HepG2 (cell line): ENCODE data around the gene WDR35. TPM values are rescaled to one million over a fixed set of nuclear protein-coding genes. Genes with fewer than 3 reads are reported as not detected.

Experiments used
- ARID2 ChIP-seq: sonication (generic); formaldehyde crosslinking; IDR thresholded peaks from 2 replicates; pipeline ENCODE4 v1.8.1; 2022; ENCODE audit warnings: mild to moderate bottlenecking, missing genetic modification reagents, borderline replicate concordance
- GTF3A ChIP-seq: sonication (generic); formaldehyde crosslinking; conservative IDR thresholded peaks from 2 replicates; pipeline ENCODE4 v1.4.0; 2020; ENCODE audit warnings: mild to moderate bottlenecking, missing genetic modification reagents
- HNRNPL ChIP-seq: fragments of 200-400 bp; formaldehyde crosslinking; IDR thresholded peaks from 2 replicates; pipeline ENCODE4 v1.6.1; 2017; ENCODE audit warnings: mild to moderate bottlenecking, low read depth, low read length
- KDM2A ChIP-seq: sonication (generic); formaldehyde crosslinking; IDR thresholded peaks from 2 replicates; pipeline ENCODE4 v1.4.0; 2020; ENCODE audit warnings: low read depth, missing genetic modification reagents, borderline replicate concordance
- MXD4 ChIP-seq: IDR thresholded peaks from 2 replicates; pipeline ENCODE4 v1.6.1; 2016; ENCODE audit warnings: mild to moderate bottlenecking, missing biosample characterization, missing genetic modification reagents
- NFKB2 ChIP-seq: sonication (generic); formaldehyde crosslinking; IDR thresholded peaks from 2 replicates; pipeline ENCODE4 v1.4.0; 2020; ENCODE audit warnings: missing genetic modification reagents, borderline replicate concordance
- SALL2 ChIP-seq: sonication (generic); formaldehyde crosslinking; IDR thresholded peaks from 2 replicates; pipeline ENCODE4 v1.8.1; 2023; ENCODE audit warnings: mild to moderate bottlenecking, missing genetic modification reagents, inconsistent platforms
- SOX6 ChIP-seq, 2 experiments: fragments of 450-650 bp in 1 of 2; sonication (generic) in 1 of 2; formaldehyde crosslinking in 1 of 2; IDR thresholded peaks; 2 replicates each; pipeline versions ENCODE4 v1.4.0 to v1.6.1; 2017 to 2020; ENCODE audit warnings: antibody characterized with exemption in 1 of 2, mild to moderate bottlenecking in 1 of 2, missing genetic modification reagents in 1 of 2
- SP5 ChIP-seq: IDR thresholded peaks from 2 replicates; pipeline ENCODE4 v1.6.1; 2016; ENCODE audit warnings: low read depth, borderline replicate concordance
- ZKSCAN1 ChIP-seq: fragments of 150-350 bp; IDR thresholded peaks from 2 replicates; pipeline ENCODE4 v1.6.1; 2014; ENCODE audit warnings: low read length
- ZNF556 ChIP-seq: sonication (generic); formaldehyde crosslinking; IDR thresholded peaks from 2 replicates; pipeline ENCODE4 v1.4.0; 2020; ENCODE audit warnings: mild to moderate bottlenecking, missing genetic modification reagents, borderline replicate concordance
- ZNF644 ChIP-seq: IDR thresholded peaks from 2 replicates; pipeline ENCODE4 v1.6.1; 2016; ENCODE audit warnings: low read depth
- ZNF746 ChIP-seq: sonication (generic); formaldehyde crosslinking; IDR thresholded peaks from 2 replicates; pipeline ENCODE4 v1.8.0; 2022; ENCODE audit warnings: mild to moderate bottlenecking, missing genetic modification reagents
- ZNF749 ChIP-seq: sonication (generic); formaldehyde crosslinking; IDR thresholded peaks from 2 replicates; pipeline ENCODE4 v1.8.0; 2022; ENCODE audit warnings: mild to moderate bottlenecking, missing genetic modification reagents, moderate library complexity, borderline replicate concordance
- ZSCAN21 ChIP-seq: sonication (generic); formaldehyde crosslinking; IDR thresholded peaks from 2 replicates; pipeline ENCODE4 v1.8.0; 2022; ENCODE audit warnings: mild to moderate bottlenecking, missing genetic modification reagents, moderate library complexity, borderline replicate concordance
- polyA plus RNA-seq, 8 experiments: library from polyadenylated mRNA; depleted of rRNA in 3 of 8; stranded (reverse) in 7 of 8; unstranded in 1 of 8; fragments of >200 nt; fragmentation: Illumina TruSeq in 4 of 8; extraction: Trizol in 4 of 8; gene quantifications; 2 replicates each; pipeline versions ENCODE4 v1.2.1 to v1.2.3, GENCODE V29; 2011 to 2016; ENCODE audit warnings: low read depth in 4 of 8, missing spikeins in 1 of 8, mixed read lengths in 1 of 8; ENCODE audit not compliant: insufficient read depth in 1 of 8
- total RNA-seq, 5 experiments: library from RNA; depleted of rRNA; stranded (reverse); fragments of >200 nt; fragmentation: Illumina TruSeq; extraction: Trizol; gene quantifications; 2 replicates each; pipeline ENCODE4 v1.2.3, GENCODE V29; 2016; ENCODE audit warnings: low read depth in 1 of 5
- TF ChIP-seq, protein P1 (sequence below): sonication (generic); formaldehyde crosslinking; IDR thresholded peaks from 2 replicates; pipeline ENCODE4 v1.8.0; 2022; ENCODE audit warnings: mild to moderate bottlenecking, missing genetic modification reagents, borderline replicate concordance
- TF ChIP-seq, protein P2 (sequence below): sonication (generic); formaldehyde crosslinking; IDR thresholded peaks from 2 replicates; pipeline ENCODE4 v1.5.1; 2020; ENCODE audit warnings: missing genetic modification reagents, mild to moderate bottlenecking, borderline replicate concordance
- TF ChIP-seq, protein P3 (sequence below): sonication (generic); formaldehyde crosslinking; IDR thresholded peaks from 2 replicates; pipeline ENCODE4 v1.4.0; 2020; ENCODE audit warnings: missing genetic modification reagents, mild to moderate bottlenecking, borderline replicate concordance
- TF ChIP-seq, protein P4 (sequence below): sonication (generic); formaldehyde crosslinking; IDR thresholded peaks from 2 replicates; pipeline ENCODE4 v1.4.0; 2020; ENCODE audit warnings: mild to moderate bottlenecking, missing genetic modification reagents

The WDR35 gene
- total and polyA plus RNA-seq, 2 of the 13 experiments (the other 11 are each of a cell fraction or from before 2014, with no cell fraction given) = 11.1 to 19.6 TPM

DNA sequence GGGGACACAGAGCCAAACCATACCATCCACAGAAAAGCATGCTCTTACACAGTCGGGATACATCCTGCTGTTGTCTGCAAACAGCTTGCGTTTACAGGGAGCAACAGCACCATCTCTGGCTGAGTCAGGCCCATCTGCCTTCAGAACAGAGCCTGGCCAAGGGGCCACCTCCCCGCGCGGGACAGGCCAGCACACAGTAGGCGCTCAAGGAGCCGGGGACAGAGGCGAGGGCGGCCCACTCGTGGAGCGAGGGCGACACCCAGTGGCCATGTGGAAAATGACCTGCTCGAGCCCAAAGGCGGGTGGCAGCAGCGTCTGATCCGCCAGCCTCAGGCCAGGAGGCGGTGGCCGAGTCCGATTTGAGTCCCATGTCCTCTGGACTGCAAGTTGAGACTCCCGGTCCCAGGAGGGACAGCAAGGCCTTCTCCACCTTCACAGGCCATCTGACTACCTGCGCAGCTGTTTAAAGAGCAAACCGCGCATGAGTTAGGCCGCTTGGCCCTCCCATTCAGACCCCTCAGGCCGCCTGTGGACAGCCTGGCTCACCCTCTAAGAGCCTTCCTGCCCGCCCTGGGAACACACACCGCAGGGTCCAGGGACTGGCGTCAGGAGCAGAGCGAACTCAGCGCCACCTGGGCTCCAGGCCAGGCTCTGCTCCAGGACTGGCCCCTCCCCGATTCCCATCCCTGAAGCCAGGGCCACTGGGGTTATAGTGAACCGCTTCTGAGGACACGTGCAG lies 126.4 kb downstream of the WDR35 start (continued):
- TF ChIP-seq SP5 (peak; percentile 40; the same call in 1 of the 2 replicates), GTF3A (CRISPR knock-in tag) (0 out of 2 replicates have a peak, but pooled peaks have one; percentile 76), ZNF746 (0 out of 2 replicates have a peak, but pooled peaks have one; percentile 38), SALL2 (CRISPR knock-in tag) (peak; percentile 35; the same call in 1 of the 2 replicates), MXD4 (CRISPR knock-in tag) (peak; percentile 42; the same call in 1 of the 2 replicates), ZKSCAN1 (peak; percentile 100), HNRNPL (peak; percentile 72; the same call in 1 of the 2 replicates), ZNF644 (CRISPR knock-in tag) (peak; percentile 68; the same call in 1 of the 2 replicates), ARID2 (no peak), ZNF749 (CRISPR knock-in tag) (no peak), KDM2A (CRISPR knock-in tag) (peak; percentile 88), ZNF556 (peak; percentile 75; the same call in 1 of the 2 replicates), SOX6 (IDR thresholded peaks at IDR 0.05) (no peak), SOX6 (CRISPR knock-in tag; IDR thresholded peaks at IDR 0.05) (peak; percentile 70), NFKB2 (CRISPR knock-in tag) (peak; percentile 71; the same call in 1 of the 2 replicates), ZSCAN21 (CRISPR knock-in tag) (peak; percentile 90; the same call in 1 of the 2 replicates)
- TF ChIP-seq, protein P1, sequence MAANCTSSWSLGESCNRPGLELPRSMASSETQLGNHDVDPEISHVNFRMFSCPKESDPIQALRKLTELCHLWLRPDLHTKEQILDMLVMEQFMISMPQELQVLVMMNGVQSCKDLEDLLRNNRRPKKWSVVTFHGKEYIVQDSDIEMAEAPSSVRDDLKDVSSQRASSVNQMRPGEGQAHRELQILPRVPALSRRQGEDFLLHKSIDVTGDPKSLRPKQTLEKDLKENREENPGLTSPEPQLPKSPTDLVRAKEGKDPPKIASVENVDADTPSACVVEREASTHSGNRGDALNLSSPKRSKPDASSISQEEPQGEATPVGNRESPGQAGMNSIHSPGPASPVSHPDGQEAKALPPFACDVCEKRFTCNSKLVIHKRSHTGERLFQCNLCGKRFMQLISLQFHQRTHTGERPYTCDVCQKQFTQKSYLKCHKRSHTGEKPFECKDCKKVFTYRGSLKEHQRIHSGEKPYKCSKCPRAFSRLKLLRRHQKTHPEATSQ (CRISPR knock-in tag) = peak; percentile 100
- TF ChIP-seq, protein P2, sequence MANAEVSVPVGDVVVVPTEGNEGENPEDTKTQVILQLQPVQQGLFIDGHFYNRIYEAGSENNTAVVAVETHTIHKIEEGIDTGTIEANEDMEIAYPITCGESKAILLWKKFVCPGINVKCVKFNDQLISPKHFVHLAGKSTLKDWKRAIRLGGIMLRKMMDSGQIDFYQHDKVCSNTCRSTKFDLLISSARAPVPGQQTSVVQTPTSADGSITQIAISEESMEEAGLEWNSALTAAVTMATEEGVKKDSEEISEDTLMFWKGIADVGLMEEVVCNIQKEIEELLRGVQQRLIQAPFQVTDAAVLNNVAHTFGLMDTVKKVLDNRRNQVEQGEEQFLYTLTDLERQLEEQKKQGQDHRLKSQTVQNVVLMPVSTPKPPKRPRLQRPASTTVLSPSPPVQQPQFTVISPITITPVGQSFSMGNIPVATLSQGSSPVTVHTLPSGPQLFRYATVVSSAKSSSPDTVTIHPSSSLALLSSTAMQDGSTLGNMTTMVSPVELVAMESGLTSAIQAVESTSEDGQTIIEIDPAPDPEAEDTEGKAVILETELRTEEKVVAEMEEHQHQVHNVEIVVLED (CRISPR knock-in tag) = 0 out of 2 replicates have a peak, but pooled peaks have one; percentile 20
- TF ChIP-seq, protein P3, sequence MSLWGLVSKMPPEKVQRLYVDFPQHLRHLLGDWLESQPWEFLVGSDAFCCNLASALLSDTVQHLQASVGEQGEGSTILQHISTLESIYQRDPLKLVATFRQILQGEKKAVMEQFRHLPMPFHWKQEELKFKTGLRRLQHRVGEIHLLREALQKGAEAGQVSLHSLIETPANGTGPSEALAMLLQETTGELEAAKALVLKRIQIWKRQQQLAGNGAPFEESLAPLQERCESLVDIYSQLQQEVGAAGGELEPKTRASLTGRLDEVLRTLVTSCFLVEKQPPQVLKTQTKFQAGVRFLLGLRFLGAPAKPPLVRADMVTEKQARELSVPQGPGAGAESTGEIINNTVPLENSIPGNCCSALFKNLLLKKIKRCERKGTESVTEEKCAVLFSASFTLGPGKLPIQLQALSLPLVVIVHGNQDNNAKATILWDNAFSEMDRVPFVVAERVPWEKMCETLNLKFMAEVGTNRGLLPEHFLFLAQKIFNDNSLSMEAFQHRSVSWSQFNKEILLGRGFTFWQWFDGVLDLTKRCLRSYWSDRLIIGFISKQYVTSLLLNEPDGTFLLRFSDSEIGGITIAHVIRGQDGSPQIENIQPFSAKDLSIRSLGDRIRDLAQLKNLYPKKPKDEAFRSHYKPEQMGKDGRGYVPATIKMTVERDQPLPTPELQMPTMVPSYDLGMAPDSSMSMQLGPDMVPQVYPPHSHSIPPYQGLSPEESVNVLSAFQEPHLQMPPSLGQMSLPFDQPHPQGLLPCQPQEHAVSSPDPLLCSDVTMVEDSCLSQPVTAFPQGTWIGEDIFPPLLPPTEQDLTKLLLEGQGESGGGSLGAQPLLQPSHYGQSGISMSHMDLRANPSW (CRISPR knock-in tag) = 0 out of 2 replicates have a peak, but pooled peaks have one; percentile 51
- TF ChIP-seq, protein P4, sequence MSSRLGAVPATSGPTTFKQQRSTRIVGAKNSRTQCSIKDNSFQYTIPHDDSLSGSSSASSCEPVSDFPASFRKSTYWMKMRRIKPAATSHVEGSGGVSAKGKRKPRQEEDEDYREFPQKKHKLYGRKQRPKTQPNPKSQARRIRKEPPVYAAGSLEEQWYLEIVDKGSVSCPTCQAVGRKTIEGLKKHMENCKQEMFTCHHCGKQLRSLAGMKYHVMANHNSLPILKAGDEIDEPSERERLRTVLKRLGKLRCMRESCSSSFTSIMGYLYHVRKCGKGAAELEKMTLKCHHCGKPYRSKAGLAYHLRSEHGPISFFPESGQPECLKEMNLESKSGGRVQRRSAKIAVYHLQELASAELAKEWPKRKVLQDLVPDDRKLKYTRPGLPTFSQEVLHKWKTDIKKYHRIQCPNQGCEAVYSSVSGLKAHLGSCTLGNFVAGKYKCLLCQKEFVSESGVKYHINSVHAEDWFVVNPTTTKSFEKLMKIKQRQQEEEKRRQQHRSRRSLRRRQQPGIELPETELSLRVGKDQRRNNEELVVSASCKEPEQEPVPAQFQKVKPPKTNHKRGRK = peak; percentile 68; the same call in 1 of the 2 replicates
